Dermis blood vessel endothelial cell (primary cell): Measurements from ENCODE around the gene OR2AG2. TPM values are rescaled to one million over a fixed set of nuclear protein-coding genes. Genes with fewer than 3 reads are reported as not detected.
"Not testable (repeated sequence)": the region's sequence is repeated elsewhere in the genome, so short reads cannot be mapped to it uniquely, and the experiment has no call there.

Experiments
- DNase-seq: peaks from one replicate; pipeline ENCODE4 v3.0.0; 2010
- total RNA-seq: library from RNA; depleted of rRNA; stranded (reverse); fragments of >200 nt; gene quantifications from 2 replicates; pipeline ENCODE4 v1.2.3, GENCODE V29; 2014

OR2AG2 gene
- not detected in 2 replicates for total RNA-seq

DNA sequence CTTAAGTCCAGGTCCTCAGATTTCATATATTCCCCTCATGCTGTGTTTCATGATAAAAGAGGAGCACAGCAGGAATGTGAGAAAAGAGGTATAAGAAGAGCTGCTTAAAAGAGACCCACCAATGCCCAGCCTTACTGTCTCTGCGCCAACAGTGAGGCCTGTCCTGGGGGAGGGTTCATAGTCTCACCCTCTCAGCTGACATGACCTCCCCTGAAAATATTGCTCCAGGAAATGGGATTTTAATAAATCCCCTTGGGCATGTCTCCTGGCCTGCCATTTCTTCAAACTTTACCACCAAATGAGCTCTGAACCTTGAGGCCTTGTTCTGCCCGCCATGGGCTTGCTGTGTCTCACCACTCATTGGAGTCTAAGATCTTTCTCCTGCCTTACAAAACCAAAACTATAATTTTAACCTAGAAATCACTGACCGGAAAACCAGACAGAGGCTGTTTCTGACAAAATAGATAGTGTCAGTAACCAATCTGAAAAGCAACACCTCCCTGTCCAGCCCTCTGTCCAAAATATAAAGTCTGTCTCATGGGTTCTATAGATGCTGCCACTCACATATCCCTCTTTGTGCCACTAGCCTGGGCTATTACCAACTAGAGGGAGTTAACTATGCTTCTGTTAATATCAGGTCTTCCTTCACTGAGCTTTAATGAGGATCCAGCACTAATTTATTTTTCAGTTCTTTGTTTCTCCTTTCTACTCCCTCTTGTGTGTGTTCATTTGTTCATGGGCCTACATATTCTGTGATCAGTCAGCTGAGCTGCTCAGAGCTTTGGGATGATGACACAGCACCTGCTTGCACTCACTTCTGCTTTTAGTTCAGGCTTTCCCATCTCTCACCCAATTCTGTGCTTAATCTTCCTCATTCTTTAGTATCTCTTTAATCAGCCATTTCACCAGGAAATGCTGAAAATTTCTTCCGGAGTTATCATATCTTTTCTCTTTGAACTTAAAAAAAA is at the start of gene OR2AG2:
Gene OR2AG2 (minus strand): TSS at position 51 of the 968 bp plus-strand sequence. CDS start 3,019 bp downstream, outside the sequence.
- DNase-seq: no peak

GRCh38 chr11:6818967-6819366 is 47.2 kb upstream of the OR2AG2 start:
- no peak for DNase-seq

DNA sequence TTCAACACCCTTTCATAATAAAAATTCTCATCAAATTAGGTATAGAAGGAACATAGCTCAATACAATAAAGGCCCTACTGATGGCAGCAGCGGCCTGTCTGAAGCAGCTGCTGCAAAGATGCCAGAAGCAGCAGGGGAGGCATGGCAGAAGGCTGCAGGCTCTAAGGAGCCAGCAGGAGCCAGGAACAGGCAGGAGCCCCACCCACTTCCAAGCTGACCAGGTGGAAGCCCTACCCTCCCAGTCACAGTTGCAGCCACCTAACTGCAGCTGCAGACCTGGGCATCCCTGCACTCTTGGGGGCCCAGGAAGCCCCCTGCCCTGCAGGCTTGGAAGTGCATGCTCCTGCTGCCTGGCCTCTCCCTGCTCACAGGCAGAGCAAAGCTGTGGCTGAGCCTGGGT is 45.9 kb upstream of the OR2AG2 start:
- no peak for DNase-seq

- DNase-seq: no peak
These were observed 41.9 kb upstream of the OR2AG2 start for GRCh38 chr11:6813656-6814055.

GRCh38 chr11:6812390-6813005 is 40.7 kb upstream of the OR2AG2 start:
- DNase-seq: peak; percentile 68

DNA sequence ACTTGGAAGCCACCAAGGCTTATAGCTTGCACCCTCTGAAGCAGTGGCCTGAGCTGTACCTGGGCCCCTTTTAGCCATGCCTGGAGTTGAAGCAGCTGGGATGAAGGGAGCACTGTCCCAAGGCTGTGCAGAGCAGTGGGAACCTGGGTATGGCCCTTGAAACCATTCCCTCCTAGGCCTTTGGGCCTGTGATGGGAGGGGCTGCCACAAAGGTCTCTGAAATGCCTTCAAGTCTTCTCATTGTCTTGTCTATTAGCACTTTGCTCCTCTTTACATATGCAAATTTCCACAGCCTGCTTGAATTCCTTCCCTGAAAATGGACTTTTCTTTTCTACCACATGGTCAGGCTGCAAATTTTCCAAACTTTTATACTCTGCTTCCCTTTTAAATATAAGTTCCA is 29.3 kb upstream of the OR2AG2 start:
- not testable (repeated sequence) for DNase-seq

DNA sequence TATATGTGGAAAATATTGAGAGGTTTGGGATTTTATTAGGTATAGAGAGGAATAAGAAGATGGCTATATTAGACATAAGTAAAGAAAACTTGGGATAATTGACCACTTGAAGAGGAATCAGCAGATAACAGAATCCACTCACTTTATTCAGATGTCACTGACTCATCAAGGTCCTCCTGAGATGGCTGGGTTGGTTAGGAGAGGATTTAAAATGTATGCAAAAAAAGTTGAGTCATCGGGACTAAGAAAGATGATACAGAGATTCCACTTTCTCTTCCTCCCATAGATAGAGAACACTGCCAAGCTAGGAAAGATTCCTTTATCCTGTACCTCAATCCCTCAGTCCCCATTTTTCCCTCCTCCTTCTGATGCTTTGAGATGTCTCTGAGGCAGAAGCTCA is 27.6 kb upstream of the OR2AG2 start, which contains the start of gene OR6A2:
Gene OR6A2 (minus strand): TSS at position 288 of the 400 bp plus-strand sequence. CDS start 3,981 bp downstream, outside the sequence.
- no peak for DNase-seq

DNA sequence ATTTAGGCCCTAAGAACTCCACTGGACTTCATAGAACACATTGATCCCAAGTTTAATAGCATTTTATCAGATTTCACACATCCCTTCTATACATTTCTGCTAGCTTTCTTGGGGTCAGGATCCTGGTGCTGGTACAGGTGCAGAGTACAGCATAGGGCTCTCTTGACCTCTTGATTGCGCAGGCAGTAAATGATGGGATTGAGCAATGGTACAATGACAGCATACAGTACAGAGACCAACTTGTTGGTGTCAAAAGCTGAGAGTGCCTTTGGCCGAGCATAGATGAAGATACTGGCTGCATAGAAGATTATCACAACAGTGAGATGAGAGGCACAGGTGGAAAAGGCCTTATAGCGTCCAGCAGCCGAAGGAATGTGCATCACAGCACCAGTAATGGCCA is 22.9 kb upstream of the OR2AG2 start:
- no peak for DNase-seq

DNA sequence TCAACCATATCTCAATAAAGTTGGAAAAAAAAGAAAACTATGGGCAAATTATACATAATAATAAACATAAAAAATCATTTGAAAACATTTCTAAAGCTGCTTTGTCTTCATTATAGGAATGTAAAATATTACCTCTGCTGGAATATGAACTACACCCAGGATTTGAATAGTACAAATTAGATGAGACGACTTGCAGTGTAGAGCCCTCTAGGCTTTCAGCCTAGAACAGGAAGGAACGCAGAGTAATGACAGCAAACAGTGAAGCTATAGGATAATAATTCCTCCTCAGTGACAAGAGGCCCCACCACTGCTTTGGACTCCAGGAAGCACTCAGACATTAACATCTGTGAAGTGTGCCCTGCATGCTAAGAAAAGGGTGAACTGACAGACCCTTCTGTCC is 18.8 kb upstream of the OR2AG2 start:
- DNase-seq: no peak

- no peak for DNase-seq
These were observed 10.9 kb upstream of the OR2AG2 start, which contains the start of gene OR2AG1 for GRCh38 chr11:6782720-6783119. Gene OR2AG1, plus strand, starts transcription at chr11:6783020. Its CDS starts 2,018 bp downstream, at chr11:6785038.

DNA sequence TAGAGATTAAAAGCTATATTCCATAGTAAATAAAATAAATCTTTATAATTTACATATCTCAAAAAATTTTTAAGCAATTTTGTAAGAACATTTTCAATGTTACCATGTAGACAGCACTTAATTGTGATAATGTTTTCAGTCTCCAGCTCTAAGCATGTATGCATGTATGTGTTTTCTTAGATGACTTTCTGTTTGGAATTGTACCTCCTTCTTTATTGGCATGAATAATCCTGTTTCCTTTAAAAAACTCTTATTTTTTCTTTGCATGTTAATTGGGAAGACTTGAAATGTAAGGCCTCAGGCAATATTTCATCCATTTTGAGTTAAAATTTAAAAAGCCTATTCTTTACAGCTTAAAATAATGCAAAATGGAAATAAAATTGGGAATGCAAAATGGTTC is 9.1 kb upstream of the OR2AG2 start:
- DNase-seq: no peak

DNA sequence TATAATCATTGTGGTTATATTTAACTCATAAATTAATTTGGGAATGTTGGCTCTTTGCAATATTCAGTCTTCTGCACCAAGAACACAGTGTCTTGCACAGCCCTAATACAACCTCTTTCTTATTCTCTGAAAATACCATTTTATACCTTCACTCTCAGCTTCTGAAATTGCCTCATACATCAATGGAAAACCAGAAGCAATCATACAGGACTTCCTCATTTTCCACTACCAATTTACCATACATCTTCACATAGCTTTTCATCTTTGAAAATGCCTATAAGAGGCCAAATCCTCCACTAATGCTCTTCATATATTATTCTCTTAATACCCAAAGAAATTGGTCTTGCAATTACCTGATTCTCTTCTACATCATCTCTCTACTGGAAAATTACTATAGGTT is 6.7 kb upstream of the OR2AG2 start:
- DNase-seq: no peak

GRCh38 chr11:6757373-6757967 is 14.3 kb downstream of the OR2AG2 start:
- DNase-seq: peak; percentile 85

DNA sequence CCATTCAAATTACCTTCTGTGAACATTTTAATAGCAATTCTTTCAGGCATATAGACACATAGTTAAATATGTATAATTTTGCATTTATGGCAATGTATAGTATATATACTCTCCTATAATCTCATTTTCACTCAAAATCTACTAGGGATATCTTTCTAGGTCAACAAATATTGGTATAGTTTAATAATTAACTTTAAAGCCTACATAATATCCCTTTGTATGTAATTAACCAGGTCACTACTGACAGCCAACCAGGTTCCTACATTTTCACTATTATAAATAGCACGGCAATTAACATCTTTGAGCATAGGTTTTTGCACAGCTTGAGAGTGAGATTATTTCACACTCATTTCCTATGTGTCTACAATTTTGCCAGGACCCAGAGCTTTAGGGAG is 15.8 kb downstream of the OR2AG2 start:
- no peak for DNase-seq

- peak; percentile 70 for DNase-seq
These were observed 16.3 kb downstream of the OR2AG2 start for GRCh38 chr11:6755303-6755952.

DNA sequence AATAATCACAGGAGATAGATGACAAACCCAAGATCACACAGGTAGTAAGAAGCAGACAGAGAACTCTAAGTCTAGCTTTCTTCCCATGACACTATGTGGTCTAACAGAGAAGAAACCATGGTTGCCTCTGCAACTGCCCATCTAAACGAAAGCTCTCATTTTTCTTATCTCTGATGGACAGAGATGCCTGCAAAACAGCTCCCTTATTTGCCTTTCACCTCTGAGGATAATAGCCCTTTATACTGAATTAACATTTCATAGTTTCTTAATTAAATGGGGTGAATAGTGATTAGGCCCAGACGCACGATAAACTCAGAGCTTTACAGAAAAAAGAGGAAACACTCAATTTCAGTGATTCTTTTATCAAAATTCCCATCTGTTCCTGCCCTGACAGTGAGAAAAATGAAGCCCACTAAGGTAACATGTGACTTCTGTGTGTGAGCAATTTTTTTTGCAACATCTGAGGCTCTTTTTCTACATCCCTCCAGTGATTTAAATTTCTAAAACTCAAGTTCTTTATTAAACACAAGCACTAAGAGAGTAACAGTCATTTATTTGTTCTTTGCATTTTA is 24.6 kb downstream of the OR2AG2 start:
- DNase-seq: no peak

DNA sequence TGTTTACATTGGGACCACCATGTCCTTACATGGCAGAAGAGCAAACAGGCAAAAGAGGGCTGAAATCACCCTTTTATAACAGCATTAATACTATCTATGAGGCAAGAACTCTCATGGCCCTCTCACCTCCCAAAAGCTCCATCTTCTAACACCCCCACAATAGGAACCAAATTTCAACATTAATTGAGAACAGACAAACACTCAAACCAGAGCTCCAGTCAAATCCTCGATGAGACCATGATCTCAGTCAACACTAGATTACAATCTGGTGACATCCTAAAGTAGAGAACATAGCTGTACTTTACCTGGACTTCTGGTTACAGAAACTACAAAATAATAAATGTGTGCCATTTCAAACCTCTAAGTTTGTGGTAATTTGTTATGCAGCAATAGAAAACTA is 25.1 kb downstream of the OR2AG2 start:
- DNase-seq: no peak

DNA sequence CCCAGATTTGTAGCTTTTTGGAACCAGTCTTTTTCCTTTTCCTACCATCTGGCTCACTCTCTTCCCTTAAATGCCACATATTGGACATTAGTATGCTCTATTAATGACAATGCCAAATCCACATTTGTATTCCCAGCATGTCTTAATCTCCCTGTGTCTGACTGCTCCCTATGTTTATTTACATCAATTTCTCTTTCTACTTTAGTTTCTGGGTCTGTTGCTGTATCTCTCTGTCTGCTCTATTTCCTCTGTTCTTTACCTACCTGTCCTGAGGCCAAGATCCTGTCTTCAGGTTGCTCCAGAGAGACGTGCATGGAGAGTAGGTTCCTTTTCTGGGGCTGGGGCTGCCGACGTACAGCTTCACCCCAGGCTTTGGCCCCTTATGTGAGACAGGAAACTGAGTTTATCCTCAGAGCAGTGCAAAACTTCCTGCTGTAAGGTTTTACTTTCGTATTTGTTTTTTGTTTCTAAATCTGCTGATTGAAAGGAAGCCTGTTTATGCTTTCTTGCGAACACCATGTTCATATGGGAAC is 25.6 kb downstream of the OR2AG2 start:
- DNase-seq: peak; percentile 67

DNA sequence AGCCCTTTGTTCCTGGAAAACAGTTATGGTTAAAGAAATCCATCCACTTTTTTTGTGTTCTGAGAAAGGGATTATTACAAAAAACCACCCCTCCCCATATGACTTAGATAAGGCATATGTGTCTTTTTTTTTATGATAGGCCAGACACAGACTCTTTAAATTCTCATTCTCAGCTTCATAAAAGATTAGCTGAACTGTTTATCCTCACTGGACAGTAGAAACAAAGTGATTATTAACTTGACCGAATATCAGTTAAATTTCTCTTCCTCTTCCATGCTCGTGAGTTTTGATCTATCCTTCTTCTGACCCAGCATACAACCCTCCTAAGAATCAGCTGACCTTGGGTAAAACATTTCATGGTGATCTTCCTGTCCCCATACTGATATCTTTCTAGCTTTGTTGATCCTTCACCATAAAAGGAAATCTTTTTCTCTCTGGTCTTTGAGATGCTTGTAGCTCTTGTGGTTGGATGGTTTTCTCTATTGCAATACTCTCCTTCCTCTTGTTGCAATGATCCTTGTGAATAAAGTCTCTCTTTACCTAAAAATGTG is 26.2 kb downstream of the OR2AG2 start:
- peak; percentile 25 for DNase-seq

DNA sequence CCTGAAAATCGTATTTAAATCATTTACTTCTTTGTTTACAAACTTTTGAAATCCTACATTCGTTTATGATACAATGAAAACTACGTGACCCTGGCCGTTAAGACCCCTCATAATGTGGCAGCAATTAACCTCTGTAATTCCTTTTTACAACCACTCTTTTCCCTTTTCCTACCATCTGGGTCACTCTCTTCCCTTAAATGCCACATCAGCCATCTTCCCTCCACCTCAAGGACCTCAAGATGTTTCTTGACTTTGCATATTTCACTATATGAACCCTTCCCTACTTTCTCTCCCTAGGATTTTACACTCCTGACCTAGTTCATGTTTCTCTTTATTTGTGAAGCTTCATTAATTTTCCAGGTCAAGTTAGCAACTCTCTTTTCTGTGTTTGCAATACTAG is 26.8 kb downstream of the OR2AG2 start:
- no peak for DNase-seq

GRCh38 chr11:6742260-6742659 is 29.5 kb downstream of the OR2AG2 start:
- no peak for DNase-seq

DNA sequence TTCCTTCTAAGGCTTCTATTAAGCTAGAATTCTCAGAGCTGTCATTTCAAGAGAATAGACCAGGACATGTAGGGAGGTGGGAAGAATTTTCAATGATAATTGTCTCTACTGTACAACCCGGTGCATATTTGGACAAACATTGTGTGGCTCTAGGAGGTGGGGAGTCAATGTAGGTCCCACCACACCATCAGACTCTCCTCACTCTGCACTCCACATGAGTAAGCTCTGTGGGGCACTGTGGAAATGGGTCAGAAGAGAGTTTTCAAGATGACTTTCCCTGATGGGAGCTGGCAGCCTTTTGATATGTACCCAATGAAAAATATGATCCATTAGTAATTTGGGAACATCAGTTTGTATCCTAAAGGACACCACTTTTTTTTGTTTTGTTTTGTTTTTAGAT is 33.2 kb downstream of the OR2AG2 start:
- no peak for DNase-seq
